ENCODE measurements around the gene TM2D3.
A peak's percentile ranks its signal among the peaks of the same experiment; 100 is the strongest.
"Not testable (repeated sequence)": the region's sequence is repeated elsewhere in the genome, so short reads cannot be mapped to it uniquely, and the experiment has no call there.

Gene TM2D3

GRCh38 chr15:101657171-101657570, 5.0 kb upstream of the TM2D3 start:
- no peak for DNase-seq (ENCODE audit: low read depth in 2 of 2)

- not testable (repeated sequence) for DNase-seq (ENCODE audit: low read depth in 2 of 2)
Measured at GRCh38 chr15:101654624-101655337, 2.6 kb upstream of the TM2D3 start.

GRCh38 chr15:101654171-101654570, 2.0 kb upstream of the TM2D3 start:
- no peak for DNase-seq (ENCODE audit: low read depth in 2 of 2)

- peak in 1 of 2 donors; percentile 11 for DNase-seq (ENCODE audit: low read depth in 2 of 2)
Measured at GRCh38 chr15:101652786-101653430, 727 bp upstream of the TM2D3 start.

- no peak for DNase-seq (ENCODE audit: low read depth in 2 of 2)
Measured at GRCh38 chr15:101651554-101652097, 555 bp downstream of the TM2D3 start.

- no peak for DNase-seq (ENCODE audit: low read depth in 2 of 2)
Measured at GRCh38 chr15:101650145-101650544, 2.0 kb downstream of the TM2D3 start.

- DNase-seq (ENCODE audit: low read depth in 2 of 2), result no peak
Measured at GRCh38 chr15:101648356-101648755, 3.8 kb downstream of the TM2D3 start.

- DNase-seq (ENCODE audit: low read depth in 2 of 2), result no peak
Measured at GRCh38 chr15:101647251-101647650, 4.9 kb downstream of the TM2D3 start.

GRCh38 chr15:101646672-101647071, 5.5 kb downstream of the TM2D3 start:
- no peak for DNase-seq (ENCODE audit: low read depth in 2 of 2)

- no peak for DNase-seq (ENCODE audit: low read depth in 2 of 2)
Measured at GRCh38 chr15:101642361-101642760, 9.8 kb downstream of the TM2D3 start.

GRCh38 chr15:101641894-101642293, 10.3 kb downstream of the TM2D3 start:
- DNase-seq (ENCODE audit: low read depth in 2 of 2), result no peak

- peak; percentile 45 to 58 for DNase-seq (ENCODE audit: low read depth in 2 of 2)
Measured at GRCh38 chr15:101641129-101641764, 10.9 kb downstream of the TM2D3 start.

- DNase-seq (ENCODE audit: low read depth in 2 of 2), result no peak
Measured at GRCh38 chr15:101639667-101640066, 12.5 kb downstream of the TM2D3 start.

GRCh38 chr15:101637919-101638318, 14.3 kb downstream of the TM2D3 start:
- no peak for DNase-seq (ENCODE audit: low read depth in 2 of 2)

GRCh38 chr15:101637516-101637915, 14.7 kb downstream of the TM2D3 start:
- DNase-seq (ENCODE audit: low read depth in 2 of 2), result no peak

- DNase-seq (ENCODE audit: low read depth in 2 of 2), result no peak
Measured at GRCh38 chr15:101637038-101637437, 15.1 kb downstream of the TM2D3 start.

- no peak for DNase-seq (ENCODE audit: low read depth in 2 of 2)
Measured at GRCh38 chr15:101635944-101636727, 16.0 kb downstream of the TM2D3 start.

GRCh38 chr15:101633356-101633755, 18.8 kb downstream of the TM2D3 start:
- no peak for DNase-seq (ENCODE audit: low read depth in 2 of 2)

GRCh38 chr15:101626729-101627128, 25.5 kb downstream of the TM2D3 start:
- not testable (repeated sequence) for DNase-seq (ENCODE audit: low read depth in 2 of 2)

- no peak for DNase-seq (ENCODE audit: low read depth in 2 of 2)
Measured at GRCh38 chr15:101625980-101626379, 26.2 kb downstream of the TM2D3 start.

- DNase-seq (ENCODE audit: low read depth in 2 of 2), result no peak
Measured at GRCh38 chr15:101625184-101625583, 27.0 kb downstream of the TM2D3 start.
